Panc1 (cell line): Measurements from ENCODE around the gene RASSF10. TPM values are rescaled to one million over a fixed set of nuclear protein-coding genes. Genes with fewer than 3 reads are reported as not detected.

Experiments
- ATAC-seq: fragments of 200-7000 bp; cut with Tn5 transposase; 2 replicates; pipeline ENCODE4 v1.9.1; 2020; ENCODE audit warnings: mild to moderate bottlenecking, moderate library complexity
- BruUV-seq: library from RNA; stranded (reverse); fragments of 400-500 nt; replicated peaks from 2 replicates; lab custom pipeline; 2021; lab: Mats Ljungman, UMichigan
- CTCF ChIA-PET: fragments of 300-600 bp; sonication (Branson Sonifier 250); formaldehyde crosslinking; loops from one replicate; lab custom pipeline; 2022; ENCODE audit warnings: antibody characterized with exemption; lab: Charles Lee
- POLR2A ChIA-PET: fragments of 300-600 bp; sonication (Branson Sonifier 250); formaldehyde crosslinking; loops from one replicate; lab custom pipeline; 2022; ENCODE audit warnings: antibody characterized with exemption; lab: Charles Lee
- DNase-seq: peaks from one replicate; pipeline ENCODE4 v3.0.0-alpha.2; 2010; ENCODE audit warnings: low read depth, low spot score
- H3K27ac ChIP-seq: 2 replicates; pipeline ENCODE4 v1.5.1; 2011; ENCODE audit warnings: mild to moderate bottlenecking, low read length, inconsistent platforms
- H3K27me3 ChIP-seq: fragments of 200-500 bp; sonication (Bioruptor generic); 2 replicates; pipeline ENCODE4 v1.6.0; 2014; ENCODE audit warnings: low read length, inconsistent platforms; ENCODE audit not compliant: control insufficient read depth, insufficient read depth
- H3K36me3 ChIP-seq: fragments of 200-500 bp; sonication (Bioruptor generic); 2 replicates; pipeline ENCODE4 v1.5.1; 2014; ENCODE audit warnings: inconsistent platforms, mild to moderate bottlenecking, low read length, moderate library complexity; ENCODE audit not compliant: control insufficient read depth, insufficient read depth
- H3K4me1 ChIP-seq: 2 replicates; pipeline ENCODE4 v1.5.1; 2011; ENCODE audit warnings: inconsistent platforms, mild to moderate bottlenecking, low read length, moderate library complexity; ENCODE audit not compliant: control insufficient read depth, insufficient read depth
- H3K4me3 ChIP-seq, 2 experiments: 2 replicates each; pipeline ENCODE4 v1.5.1; 2011 to 2012; ENCODE audit warnings: low read depth in 2 of 2, low read length in 2 of 2, mild to moderate bottlenecking in 2 of 2, inconsistent platforms in 1 of 2, moderate library complexity in 1 of 2
- H3K9me3 ChIP-seq: fragments of 200-500 bp; sonication (Bioruptor generic); 2 replicates; pipeline ENCODE4 v1.5.1; 2014; ENCODE audit warnings: low read depth, mild to moderate bottlenecking, inconsistent platforms, low read length, moderate library complexity; ENCODE audit not compliant: control insufficient read depth, insufficient read depth
- CTCF ChIP-seq: fragments of 450-650 bp; IDR thresholded peaks from 2 replicates; pipeline ENCODE4 v1.5.1; 2017; ENCODE audit warnings: mild to moderate bottlenecking
- POLR2AphosphoS5 ChIP-seq: IDR thresholded peaks from 2 replicates; pipeline ENCODE4 v1.6.1; 2012; ENCODE audit warnings: mild to moderate bottlenecking, low read depth, low read length, moderate library complexity
- REST ChIP-seq, 2 experiments: IDR thresholded peaks; 2 replicates each; pipeline ENCODE4 v1.6.1; 2011 to 2012; ENCODE audit warnings: low read depth in 2 of 2, control low read depth in 1 of 2, low read length in 1 of 2, mild to moderate bottlenecking in 1 of 2, moderate library complexity in 1 of 2; ENCODE audit not compliant: insufficient read depth in 1 of 2
- SIN3A ChIP-seq: IDR thresholded peaks from 2 replicates; pipeline ENCODE4 v1.6.1; 2012; ENCODE audit warnings: low read depth, mild to moderate bottlenecking, low read length, moderate library complexity, borderline replicate concordance; ENCODE audit not compliant: insufficient read depth
- TCF7L2 ChIP-seq: IDR thresholded peaks from 2 replicates; pipeline ENCODE4 v1.6.1; 2011; ENCODE audit warnings: mild to moderate bottlenecking, low read depth, low read length, inconsistent platforms
- in situ Hi-C: cut with HindIII; loops from 2 replicates; pipeline ENCODE4 v1.10.0; 2016; ENCODE audit warnings: low sequenced_read_pairs, low pct_unique_long_range_greater_than_20kb
- intact Hi-C: fragments of 100-400 bp; cut with micrococcal nuclease; formaldehyde crosslinking; loops from one replicate; pipeline ENCODE4 v1.10.0; 2022; ENCODE audit not compliant: unreplicated experiment
- total RNA-seq: library from RNA; stranded (reverse); gene quantifications from one replicate; pipeline ENCODE4 v1.2.1, GENCODE V29; 2021; ENCODE audit not compliant: unreplicated experiment

RASSF10 gene
- total RNA-seq, 1 experiment from 2014 or later = not detected

GRCh38 chr11:13055200-13055599 lies 46.1 kb downstream of the RASSF10 start:
- ATAC-seq = no peak
- Histone ChIP-seq H3K9me3 (no peaks in the 10 kb centered on the region), H3K4me3 (no peak overlapping the region), H3K27me3 (peaks cover 19% of the 10 kb centered on the region), H3K27ac (no peak overlapping the region), H3K36me3 (no peaks in the 10 kb centered on the region), H3K4me1 (no peaks in the 10 kb centered on the region)
- CTCF ChIA-PET = interaction anchor here (0.6 kb wide), 1 partner anchor 251 kb away, joined by 5 read pairs; no protein-coding TSS in a partner anchor
- no peak for DNase-seq
- in situ Hi-C loops = no loop called here
- POLR2A ChIA-PET = no interaction called here
- intact Hi-C loops = no loop called here
- no peak for TF ChIP-seq CTCF
- no peak for TF ChIP-seq REST (IDR thresholded peaks at IDR 0.05; ENCODE audit: insufficient read depth in 1 of 2, low read depth in 2 of 2, low read length in 1 of 2)
- TF ChIP-seq TCF7L2 = no peak
- no peak for TF ChIP-seq SIN3A
- no peak for TF ChIP-seq POLR2AphosphoS5
- no TSS peak for BruUV-seq

- ATAC-seq = no peak
- Histone ChIP-seq H3K9me3 (no peaks in the 10 kb centered on the region), H3K4me3 (no peak overlapping the region), H3K4me1 (no peaks in the 10 kb centered on the region), H3K36me3 (no peaks in the 10 kb centered on the region), H3K27ac (no peak overlapping the region), H3K27me3 (0 out of 2 replicates have a peak, but pooled peaks cover 2% of the 10 kb centered on the region)
- BruUV-seq = no TSS peak
- intact Hi-C loops (no loop called here), in situ Hi-C loops (no loop called here)
- CTCF ChIA-PET = no interaction called here
- DNase-seq = no peak
- no peak for TF ChIP-seq TCF7L2
- TF ChIP-seq REST (IDR thresholded peaks at IDR 0.05; ENCODE audit: insufficient read depth in 1 of 2, low read depth in 2 of 2, low read length in 1 of 2) = no peak
- TF ChIP-seq POLR2AphosphoS5 = no peak
- TF ChIP-seq CTCF = no peak
- no peak for TF ChIP-seq SIN3A
- POLR2A ChIA-PET = no interaction called here
Measured at GRCh38 chr11:13061294-13061990, 52.3 kb downstream of the RASSF10 start.
